SHP77 treated with DMSO at 0.1 percent for 48 hours (cell line): ENCODE results near the gene OPHN1.

ENCODE experiments used
- DNase-seq: peaks from one replicate; lab custom pipeline; 2025; lab: John Stamatoyannopoulos, UW

Gene OPHN1

DNA sequence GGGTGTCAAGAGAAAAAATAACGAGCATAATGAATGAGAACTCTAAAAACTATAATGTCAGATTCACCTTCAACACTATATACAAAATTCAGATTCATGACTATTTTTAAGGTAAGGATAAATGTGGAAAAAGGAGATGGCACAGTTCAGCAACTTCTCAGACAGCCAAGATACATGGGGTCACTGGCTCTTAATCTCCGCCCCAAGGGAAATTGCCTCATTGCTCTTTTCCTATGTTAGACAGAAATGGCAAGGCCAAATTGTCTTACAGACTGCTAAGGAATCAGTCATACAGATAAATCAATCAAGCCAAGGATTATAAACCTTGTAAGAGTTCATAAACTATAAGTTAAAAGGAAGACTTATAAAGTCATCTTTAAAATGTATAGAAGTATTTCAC is 183.4 kb downstream of the OPHN1 start:
- no peak for DNase-seq

- no peak for DNase-seq
Observed at GRCh38 chrX:68249401-68249831, 183.9 kb downstream of the OPHN1 start.

- DNase-seq: no peak
Observed at GRCh38 chrX:68238568-68238967, 194.7 kb downstream of the OPHN1 start.

DNA sequence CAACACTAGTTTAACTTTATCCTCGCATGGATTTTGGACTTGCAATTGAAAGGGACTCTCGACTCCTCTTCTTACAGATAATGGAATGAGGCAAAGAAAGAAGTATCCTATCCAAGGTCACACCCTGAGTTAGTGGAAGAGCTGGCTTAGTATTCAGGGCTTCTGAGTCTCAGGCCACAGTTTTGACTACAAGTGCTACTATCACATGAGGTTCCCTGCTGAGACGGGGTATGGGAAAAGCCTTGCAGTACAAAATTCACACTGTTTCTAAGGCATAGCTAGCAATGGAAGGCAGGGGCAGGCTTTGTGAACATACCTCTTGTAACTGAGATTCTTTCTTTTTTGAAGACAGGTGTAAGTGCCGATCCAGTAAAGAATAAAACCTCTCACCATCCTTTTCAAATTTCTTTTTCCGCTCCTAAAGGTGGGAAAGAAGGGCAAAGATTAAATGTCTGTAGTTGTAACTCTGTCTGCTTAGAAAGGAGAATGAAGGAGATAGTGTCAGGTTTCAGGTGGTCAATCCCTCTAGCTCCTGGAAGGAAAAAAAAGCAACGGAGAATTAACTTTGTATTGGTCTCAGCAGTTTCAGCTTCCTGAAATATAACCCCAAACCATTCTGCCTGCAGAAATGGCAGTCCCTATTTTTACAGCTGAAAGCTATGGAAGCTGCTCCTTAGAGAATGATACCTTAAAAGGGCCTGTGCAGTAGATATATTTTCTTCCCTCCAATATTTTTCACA is 199.0 kb downstream of the OPHN1 start:
- no peak for DNase-seq

DNA sequence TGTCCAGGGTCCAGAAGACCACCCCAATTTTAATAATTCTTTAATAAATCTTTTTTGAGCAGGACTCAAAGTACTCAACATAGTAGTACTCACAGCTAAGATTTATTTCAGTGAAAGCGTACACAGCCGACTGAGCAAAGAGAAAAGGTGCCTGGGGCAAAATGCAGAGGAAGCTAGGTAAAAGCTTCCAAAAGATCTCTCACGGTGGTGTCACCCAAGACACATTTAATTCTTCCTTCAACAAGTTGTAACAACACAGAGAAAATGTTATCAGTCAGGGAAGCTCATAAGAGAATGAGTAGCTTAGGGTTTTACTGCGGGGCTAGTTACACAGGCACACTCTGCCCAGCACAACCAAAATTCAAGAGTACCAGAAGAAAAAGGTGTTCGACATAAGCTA is 201.1 kb downstream of the OPHN1 start:
- DNase-seq: no peak

- DNase-seq: no peak
Observed at GRCh38 chrX:68209008-68209407, 224.3 kb downstream of the OPHN1 start.

GRCh38 chrX:68204521-68205038 is 228.7 kb downstream of the OPHN1 start:
- no peak for DNase-seq

DNA sequence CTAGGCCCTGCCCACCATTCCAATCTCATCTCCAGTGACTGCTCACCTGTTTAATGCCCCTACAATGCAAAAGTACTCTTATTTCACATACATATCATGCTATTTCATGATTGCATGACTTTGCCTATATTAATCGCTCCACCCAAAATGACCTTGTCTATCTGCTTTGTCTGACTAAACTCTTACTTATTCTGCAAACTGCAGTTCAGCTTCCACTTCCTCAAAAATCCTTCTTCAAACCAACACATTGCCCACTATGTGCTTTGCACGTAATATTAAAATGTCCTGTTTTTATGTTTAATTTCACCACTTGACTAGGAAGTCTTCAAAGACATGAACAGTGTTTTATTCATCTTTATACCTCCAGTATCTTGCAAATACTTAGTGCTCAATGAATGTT is 229.6 kb downstream of the OPHN1 start:
- DNase-seq: no peak

GRCh38 chrX:68203211-68203610 is 230.1 kb downstream of the OPHN1 start:
- DNase-seq: no peak

- no peak for DNase-seq
Observed at GRCh38 chrX:68199062-68199848, 234.0 kb downstream of the OPHN1 start.

- peak; percentile 7 for DNase-seq
Observed at GRCh38 chrX:68196939-68197791, 236.1 kb downstream of the OPHN1 start.

DNA sequence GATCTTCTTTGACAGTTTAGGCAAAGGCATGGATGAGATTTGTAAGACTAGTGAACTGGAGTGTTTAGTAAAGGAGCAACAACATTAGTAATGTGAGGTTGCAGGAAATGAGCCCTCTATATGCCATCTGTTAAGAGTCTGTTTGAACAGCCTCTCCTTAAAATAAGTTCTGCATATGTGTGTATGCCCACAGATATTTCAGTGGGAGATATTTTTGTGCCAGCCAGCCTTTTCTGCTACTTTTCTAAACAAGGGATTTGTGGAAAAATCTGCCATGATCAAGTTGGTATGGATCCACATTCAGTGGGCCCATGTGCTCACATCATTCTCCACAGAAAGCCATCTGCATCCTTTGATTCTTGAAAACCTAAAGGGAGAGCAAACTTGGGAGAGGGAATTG is 237.7 kb downstream of the OPHN1 start:
- DNase-seq: no peak

- DNase-seq: no peak
Observed at GRCh38 chrX:68193786-68194185, 239.5 kb downstream of the OPHN1 start.

- DNase-seq: no peak
Observed at GRCh38 chrX:68193234-68193633, 240.1 kb downstream of the OPHN1 start.

DNA sequence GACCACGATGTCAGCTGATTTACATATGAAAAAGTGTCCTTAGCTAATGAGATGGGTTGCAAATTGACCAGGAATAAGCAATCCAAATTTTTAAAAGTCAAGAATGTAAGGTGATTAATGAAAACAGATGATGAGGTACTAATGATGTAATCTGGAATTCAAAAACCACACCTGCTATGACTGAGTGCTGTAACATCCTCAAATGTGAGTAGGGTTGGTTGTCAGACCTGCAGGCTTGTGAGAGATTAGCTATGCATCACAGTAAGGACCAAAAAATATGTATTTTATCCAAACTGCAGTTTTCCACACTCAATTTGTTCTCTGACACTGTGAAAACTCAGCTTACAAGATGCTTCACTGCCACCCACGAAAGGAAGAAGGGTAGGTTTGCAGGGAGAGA is 242.5 kb downstream of the OPHN1 start:
- DNase-seq: no peak

- DNase-seq: no peak
Observed at GRCh38 chrX:68186552-68187262, 246.6 kb downstream of the OPHN1 start.

- no peak for DNase-seq
Observed at GRCh38 chrX:68185161-68185560, 248.1 kb downstream of the OPHN1 start.

DNA sequence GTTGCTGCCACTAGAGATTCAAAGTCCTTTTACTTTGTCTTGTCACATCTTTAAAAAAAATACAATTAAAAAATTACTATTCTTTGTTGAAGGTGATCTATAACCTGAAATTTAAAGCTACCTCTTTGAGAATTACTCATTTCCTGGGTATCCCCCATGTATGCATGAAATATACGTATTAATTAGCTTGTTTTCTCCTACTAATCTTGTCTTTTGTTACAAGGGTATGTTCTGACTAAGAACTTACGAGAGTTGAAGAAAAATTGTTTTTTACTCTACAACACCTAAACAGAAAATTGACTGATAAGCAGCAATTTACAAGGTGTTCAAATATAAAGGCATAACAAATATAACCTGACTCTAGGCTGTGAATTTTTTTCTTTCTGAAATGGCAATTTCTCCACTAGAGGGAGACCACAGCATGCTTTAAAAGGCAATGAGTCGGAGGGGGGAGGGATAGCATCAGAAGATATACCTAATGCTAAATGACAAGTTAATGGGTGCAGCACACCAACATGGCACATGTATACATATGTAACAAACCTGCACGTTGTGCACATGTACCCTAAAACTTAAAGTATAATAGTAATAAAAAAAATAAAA is 249.6 kb downstream of the OPHN1 start:
- no peak for DNase-seq

DNA sequence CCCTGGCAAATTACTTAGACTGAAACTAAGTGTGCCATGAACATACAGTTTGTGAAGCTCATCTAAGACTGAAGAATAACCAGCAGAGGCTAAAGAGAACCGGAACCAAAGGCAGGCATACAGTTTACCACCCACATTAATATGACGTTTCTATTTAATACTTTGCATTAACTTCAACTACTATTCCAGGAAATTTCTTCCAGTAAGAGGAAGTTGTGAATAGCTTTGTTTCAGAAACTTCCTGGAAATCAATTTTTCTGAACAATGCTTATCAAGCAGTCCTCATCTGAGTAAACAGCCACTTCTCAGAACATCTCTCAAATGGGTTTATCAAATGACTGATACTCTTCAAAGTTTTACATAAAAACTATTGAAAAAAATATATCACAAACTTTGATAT is 252.7 kb downstream of the OPHN1 start:
- DNase-seq: no peak

DNA sequence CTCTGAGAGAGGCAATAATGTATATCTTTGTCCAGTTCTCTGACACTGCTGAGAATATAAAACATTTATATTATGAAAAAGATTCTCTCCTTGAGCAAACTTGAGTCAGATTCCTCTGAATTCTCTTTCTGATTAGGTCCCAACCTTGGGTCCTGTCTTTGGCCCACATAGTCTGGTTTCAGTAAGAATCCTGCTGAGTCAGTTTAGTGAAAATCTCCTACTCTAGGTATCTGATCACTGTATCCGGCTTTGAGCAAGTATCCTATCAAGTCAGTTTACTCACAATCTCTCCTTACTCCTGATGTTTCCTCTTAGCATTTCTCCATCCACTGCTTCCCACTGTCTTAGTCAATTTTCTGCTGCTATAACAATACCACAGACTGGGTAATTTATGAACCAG is 253.9 kb downstream of the OPHN1 start:
- no peak for DNase-seq

DNA sequence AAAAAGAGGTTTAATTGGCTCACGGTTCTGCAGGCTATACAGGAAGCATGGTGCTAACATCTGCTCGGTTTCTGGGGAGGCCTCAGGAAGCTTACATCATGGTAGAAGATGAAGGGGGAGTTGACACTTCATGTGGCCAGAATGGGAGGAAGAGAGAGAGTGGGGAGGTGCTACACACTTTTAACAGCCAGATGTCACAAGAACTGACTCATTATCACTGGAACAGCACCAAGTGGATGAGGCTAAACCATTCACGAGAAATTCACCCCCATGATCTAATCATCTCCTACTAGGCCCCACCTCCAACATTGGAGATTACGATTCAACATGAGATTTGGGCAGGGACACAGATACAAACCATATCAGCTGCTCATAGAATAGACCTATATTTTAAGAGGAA is 255.8 kb downstream of the OPHN1 start:
- DNase-seq: no peak
